Embryonic facial prominence (tissue), 1 donor: ENCODE results near the gene ACTG2.
"Not testable (repeated sequence)": the region's sequence is repeated elsewhere in the genome, so short reads cannot be mapped to it uniquely, and the experiment has no call there.

Experiments
- DNase-seq: peaks from one replicate; pipeline ENCODE4 v3.0.0-alpha.2; 2016; ENCODE audit errors: extremely low spot score

ACTG2 gene

DNA sequence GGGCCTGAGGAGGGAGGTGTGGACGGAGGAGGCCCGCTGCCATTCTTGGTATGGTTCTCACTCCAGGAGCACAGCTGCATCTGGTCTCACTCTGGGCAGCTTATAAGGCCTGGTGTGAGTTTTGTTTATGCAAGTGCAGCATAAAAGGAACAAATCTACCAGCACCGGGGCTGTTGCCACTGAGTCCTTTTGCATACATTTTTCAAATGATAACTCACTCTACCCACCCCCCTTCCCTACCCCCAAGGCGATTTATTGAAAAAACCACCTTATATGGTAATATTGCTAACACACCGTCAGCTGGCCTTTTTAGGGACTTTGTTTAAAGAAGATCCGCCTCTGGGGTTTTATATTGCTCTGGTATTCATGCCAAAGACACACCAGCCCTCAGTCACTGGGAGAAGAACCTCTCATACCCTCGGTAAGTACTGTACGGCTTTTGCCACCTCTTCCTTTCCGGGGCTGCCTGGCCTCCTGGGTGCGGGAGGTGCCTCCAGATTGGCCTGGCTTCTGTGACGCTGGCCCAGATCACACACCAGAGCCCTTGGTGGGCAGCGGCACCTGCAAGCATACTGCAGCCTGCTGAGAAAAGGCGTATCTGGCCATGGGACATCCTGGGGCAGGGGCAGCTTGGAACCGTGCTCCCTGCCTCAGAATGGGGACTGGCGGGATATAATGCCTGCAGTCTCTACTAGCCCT lies at the start of gene ACTG2:
Gene ACTG2 (plus strand): TSS at position 378 of the 699 bp plus-strand sequence. CDS start 8,304 bp downstream, outside the sequence.
- no peak for DNase-seq

DNA sequence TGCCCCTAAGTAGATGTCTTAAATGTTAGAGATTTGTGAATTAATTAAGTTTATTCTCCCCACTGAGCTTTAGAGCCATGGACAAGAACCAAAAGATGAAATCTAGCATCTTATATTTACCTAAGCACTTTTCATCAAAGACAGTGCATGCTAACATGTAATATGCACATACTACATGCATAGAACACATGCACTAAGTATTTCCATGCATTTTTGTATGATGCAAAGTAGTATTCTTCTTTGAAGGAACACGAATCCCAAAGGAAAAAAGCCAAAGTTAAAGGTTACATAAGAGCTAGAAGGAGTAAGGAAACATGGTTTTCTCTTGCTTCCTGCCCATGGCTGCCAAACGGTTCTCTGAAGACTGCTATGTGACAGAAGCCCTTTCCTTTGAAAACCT lies 48.7 kb upstream of the ACTG2 start:
- no peak for DNase-seq

DNA sequence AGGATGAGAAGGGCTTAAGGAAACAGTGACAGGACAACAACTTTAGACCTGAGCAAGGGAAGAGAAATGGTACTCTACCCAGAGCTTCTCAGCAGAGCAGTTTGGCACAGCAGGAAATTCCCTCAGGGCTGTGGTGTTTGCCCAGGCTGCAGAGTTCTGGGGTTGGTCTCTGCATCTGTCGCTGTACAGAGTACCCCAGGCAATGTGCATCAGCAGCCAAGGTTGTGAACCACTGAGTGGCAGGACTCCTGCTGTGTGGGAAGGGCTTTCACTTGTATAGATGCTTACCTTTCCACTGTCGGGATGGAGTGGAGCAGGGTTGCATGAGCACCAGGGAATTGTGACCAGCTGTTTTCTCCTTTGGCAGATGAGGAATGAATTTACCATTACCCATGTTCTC lies 42.8 kb upstream of the ACTG2 start:
- no peak for DNase-seq

DNA sequence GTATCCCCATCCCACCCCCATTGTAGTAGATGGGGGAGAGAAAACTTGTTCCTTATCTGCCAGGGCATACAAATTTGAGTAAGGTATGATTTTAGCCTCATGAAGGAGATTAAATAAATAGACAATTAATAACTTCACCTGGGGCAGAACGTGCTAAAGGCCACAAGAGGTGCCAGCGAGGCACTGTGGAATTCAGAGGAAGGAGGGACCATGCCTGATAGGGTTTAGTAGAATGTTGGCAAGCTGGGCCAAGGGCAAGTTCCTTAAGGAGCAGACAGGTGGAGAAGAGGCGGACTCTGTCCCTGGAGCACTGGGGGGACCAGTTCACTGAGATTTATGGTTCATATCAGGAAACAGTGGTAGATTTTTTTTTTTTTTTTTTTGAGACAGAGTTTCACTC lies 41.5 kb upstream of the ACTG2 start:
- no peak for DNase-seq

DNA sequence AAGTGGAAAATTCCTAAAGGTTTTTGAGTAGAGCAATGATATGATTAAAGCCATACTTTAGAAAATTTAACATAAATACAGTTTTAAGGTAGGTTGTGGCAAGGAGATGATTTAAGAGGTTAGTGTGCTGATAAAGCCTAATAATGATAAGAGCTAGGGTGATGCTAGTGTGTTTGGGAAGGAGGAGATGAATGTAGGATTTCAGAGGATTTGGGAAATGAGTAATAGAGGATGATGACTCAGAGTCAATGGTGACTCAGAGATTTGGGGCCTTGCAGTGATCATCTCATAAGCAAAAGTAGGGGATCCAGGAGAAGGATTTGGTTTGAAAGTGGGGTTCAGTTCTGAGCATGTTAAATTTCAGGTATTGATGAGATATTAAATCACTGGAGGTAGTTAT lies 40.8 kb upstream of the ACTG2 start:
- no peak for DNase-seq

DNA sequence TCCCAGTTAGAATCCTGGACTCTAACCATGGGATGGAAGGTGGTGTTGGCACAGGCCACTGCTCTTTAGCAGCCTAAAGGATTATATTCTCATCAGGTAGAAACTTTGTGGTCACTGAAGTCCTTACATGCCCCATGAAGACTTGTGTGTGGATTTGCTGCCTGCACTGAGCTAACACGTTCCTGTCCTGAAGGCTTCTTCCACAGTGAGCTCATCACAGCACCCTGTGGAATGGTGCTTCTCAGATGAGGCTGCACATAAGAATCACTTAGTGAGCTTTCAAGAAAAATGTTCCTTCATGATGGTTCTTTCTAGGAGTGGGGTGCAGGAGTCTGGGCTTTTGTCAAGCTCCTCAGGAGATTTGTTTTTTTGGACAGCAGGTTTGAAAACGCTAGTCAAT lies 37.3 kb upstream of the ACTG2 start:
- no peak for DNase-seq

DNA sequence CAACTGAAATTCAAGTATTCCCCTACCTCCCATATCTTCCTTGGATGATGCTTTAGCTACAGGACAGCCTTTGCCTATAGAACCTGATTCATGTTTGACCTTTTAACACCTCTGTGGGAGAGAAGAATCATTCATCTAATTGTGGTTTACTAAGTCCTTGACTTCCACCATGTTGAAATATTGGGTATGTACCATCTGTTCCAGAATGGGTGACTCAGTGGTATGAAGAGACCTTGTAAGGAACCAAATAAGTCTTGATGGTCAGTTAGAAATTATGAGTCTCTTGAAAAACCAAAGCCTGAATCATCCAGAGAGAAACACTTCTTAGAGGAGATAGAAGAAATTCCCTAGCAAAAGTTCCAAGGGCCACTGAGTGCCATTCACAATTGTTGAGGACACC lies 36.6 kb upstream of the ACTG2 start:
- DNase-seq = no peak

DNA sequence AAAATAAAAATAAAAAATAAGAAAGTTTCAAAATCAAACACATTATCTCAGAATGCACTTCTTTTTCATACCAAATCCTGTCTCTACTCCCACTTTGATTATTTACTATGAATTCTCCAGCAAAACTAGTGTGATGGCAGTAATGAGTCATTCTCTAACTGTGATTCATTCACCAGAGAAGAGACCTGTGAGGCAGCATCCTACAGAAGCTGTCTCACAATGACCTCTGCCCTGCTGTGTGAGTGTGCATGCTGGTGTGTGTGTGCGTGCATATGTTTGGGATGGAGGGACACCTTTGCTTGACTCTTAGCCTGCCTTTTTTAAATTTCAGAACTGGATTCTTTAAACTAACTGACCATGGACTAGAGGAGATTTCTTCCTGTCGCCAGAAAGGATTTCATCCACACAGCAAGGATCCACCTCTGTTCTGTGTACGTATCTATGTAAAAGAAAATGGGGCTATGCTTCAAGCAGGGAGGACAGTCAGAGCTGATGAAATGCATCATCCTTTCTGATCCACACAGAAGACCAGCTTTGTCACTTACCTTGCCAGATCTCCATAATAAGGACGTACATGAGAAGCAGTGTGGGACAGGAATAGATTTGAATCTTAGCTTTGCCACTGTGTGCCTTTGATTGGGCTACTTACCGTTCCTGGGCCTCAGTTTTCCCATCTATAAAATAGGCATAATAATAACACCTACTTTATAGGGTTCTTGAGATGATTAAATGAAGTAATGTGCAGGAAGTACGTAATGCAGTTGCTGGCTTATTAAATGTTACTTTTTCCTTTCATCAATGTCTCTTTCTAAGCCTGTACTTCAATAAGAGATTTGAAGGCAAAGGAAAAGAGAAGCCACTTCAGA lies 32.9 kb upstream of the ACTG2 start:
- DNase-seq = no peak

DNA sequence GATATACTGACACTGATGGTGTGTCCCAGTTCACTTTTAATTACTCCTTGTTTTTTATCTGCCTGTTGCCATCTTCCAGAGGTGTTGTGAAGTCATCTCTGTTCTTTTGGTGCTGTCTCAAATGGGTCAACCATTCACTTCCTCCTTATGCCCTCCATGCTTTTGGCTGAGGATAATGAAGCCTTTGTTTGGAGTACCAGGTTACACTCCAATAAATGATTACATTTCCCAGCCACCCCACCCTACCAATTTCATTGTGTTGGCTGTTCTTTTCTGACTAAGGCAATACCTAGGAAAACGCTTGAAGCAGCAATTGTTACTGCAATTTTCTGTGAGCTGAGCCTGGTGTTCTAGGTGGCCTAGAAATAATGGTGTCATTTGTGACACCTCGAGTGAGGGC lies 29.8 kb upstream of the ACTG2 start:
- DNase-seq = no peak

DNA sequence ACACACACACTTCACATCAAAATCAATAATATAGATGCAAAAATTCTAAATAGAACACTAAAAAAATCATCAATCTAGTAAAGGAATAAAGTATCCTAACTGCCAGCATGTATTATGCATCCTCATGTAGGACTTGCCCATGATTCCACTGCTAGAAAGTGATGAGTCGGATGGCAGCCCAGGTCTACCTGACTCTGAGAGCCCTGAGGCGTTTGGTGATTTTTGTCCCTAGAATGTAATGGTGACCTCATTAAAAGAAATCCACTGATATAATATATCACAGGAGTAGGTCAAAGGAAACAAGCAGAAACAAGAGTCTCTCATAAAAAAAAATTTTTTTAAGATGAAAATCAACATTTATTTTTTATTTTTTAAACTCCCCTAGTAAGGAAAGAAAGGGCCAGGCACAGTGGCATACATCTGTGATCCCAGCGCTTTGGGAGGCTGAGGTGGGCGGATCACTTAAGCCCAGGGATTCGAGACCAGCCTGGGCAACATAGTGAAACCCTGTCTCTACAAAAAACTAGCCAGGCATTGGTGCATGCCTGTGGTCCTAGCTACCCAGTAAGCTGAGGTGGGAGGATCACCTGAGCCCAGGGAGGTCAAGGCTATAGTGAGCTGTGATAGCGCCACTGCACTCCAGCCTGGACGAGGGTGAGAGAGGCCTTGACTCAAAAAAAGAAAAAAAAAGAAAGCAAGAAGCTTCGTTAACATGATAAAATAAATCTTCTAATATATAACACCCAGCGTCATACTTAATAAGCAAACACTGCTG lies 24.4 kb upstream of the ACTG2 start:
- no peak for DNase-seq

DNA sequence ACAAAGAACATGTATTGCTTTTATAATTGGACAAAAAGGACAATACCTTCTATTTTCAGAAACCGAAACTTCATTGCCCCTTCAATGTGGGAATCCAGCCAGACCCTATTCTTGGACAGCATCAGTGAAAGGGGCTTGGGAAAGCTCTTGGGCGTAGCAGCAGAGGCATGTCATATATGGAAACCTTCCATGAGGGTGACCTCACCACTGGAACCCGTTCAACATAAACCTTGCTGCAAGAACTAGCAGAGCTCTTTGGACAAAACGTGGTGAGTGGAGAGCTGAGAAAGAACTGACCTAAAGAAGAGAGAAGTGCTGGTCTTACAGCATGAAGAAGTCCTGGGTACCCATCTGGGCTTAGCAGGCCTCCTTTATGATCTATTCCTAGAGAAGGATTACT lies 22.7 kb upstream of the ACTG2 start:
- DNase-seq = no peak

DNA sequence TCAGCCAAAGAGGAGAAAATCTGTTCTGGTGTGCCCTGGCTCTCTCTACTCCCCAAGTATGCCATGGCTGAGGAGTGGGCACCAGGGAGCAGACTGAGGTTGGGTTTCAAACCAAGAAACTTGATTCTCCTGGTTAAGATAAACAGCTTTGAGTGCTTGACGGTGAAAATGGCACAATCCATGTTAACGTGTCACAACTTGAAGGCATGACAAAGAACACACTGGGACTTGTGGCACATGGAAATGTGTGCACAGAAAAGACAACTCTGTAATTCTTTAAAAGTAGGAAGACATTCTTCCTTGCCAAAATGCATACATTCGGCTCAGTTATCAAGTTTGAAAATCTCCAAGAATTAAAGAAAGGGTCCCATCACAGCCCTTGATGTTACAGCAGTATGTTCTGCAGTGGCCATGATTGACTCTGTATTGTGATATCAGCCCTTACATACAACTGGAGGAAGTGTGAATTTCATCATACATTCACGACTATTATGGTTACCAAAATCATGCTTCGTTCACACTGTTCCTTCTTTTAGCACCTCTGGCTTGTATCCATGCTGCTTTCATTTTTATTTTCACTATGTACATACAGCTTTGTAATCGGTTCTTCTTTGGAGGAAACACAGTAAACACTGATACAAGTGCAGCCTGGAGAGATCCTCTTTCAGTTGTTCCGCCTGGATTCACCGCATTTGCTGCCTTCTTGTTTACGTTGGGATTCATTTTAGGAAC lies 15.6 kb upstream of the ACTG2 start:
- DNase-seq = no peak

DNA sequence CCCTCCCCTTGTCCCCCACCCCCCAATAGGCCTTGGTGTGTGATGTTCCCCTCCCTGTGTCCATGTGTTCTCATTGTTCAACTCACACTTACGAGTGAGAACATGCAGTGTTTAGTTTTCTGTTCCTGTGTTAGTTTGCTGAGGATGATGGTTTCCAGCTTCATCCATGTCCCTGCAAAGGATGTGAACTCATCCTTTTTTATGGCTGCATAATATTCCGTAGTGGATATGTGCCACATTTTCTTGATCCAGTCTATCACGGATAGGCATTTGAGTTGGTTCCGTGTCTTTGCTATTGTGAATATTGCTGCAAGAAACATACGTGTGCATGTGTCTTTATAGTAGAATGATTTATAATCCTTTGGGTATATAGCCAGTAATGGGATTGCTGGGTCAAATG lies 14.8 kb upstream of the ACTG2 start:
- DNase-seq = not testable (repeated sequence)

DNA sequence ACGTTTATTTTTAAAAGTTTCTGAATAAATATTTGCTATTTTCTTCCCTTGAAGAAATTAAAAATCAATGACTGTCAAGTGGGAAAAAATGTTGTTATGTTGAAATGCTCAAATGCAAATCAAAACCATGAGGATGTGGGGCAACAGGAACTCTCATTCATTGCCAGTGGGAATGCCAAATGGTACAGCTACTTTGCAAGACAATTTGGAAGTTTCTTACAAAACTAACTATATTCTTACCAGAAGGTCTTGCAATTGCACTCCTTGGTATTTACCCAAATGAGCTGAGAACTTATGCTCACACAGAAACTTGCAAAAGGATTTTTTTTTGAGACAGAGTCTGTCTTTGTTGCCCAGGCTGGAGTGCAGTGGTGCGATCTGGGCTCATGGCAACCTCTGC lies 7.4 kb upstream of the ACTG2 start:
- DNase-seq = no peak

DNA sequence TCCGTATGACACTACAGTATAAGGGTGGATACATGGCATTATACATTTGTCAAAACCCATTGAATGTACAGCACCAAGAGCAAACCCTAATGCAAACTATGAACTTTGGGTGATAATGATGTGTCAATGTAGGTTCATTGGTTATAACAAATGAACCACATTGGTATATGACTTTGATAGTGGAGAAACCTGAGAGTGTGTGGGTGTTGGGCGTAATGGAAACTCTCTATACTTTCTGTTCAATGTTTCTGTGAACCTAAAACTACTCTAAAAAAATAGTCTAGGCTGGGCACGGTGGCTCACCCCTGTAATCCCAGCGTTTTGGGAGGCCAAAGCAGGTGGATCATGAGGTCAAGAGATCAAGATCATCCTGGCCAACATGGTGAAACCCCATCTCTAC lies 6.5 kb upstream of the ACTG2 start:
- DNase-seq = no peak

DNA sequence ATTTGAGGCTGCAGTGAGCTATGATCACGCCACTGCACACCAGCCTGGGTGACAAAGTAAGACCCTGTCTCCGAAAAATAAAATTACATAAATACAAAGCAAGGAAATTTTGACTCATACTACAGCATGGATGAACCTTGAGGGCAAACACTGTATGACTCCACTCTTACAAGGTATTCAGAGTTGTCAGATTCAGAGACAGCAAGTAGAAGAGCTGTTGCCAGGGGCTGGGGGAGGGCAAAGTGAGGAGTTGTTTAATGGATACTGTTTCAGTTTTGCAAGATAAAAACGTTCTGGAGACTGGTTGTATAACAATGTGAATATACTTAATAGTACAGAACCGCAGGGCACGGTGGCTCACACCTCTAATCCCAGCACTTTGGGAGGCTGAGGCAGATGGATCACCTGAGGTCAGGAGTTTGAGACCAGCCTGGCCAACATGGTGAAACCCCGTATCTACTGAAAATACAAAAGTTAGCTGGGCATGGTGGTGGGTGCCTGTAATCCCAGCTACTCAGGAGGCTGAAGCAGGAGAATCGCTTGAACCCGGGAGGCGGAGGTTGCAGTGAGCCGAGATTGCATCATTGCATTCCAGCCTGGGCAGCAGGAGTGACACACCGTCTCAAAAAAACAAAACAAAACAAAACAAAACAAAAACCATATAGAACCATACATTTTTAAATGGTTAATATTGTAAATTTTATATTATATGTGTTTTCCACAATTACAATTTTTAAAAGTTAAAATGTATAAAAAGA lies 5.0 kb upstream of the ACTG2 start:
- DNase-seq = not testable (repeated sequence)

DNA sequence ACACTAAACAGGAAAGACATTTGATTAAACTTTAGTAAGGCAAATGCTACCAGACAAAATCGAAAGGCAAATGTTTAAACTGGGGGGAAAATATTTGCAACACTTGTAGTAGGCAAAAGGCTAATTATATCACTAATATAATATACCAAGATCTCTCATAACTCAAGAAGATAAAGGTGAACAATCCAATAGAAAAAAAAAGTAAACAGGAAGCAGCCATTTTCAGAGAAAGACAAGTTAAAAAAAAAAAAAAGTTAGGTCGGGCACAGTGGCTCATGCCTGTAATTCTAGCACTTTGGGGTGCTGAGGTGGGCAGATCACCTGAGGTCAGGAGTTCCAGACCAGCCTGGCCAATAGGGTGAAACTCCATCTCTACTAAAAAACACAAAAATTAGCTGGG lies 4.4 kb upstream of the ACTG2 start:
- DNase-seq = no peak

DNA sequence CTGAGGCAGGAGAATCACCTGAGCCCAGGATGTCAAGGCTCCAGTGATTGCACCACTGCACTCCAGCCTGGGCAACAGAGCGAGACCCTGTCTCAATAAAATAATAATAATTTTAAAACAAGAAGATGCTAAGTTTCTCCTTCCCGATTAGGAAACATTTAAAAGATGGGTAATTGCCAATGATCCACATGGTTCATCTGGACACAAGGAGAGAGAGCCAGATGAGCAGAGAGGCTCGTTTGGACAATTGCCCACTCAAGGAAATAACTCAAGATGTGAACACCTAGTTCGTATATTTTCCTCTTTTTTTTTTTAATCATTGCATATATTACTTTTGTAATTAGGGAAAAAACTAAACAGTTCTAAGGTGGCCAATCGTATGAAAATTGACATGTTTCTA lies 3.6 kb upstream of the ACTG2 start:
- no peak for DNase-seq

DNA sequence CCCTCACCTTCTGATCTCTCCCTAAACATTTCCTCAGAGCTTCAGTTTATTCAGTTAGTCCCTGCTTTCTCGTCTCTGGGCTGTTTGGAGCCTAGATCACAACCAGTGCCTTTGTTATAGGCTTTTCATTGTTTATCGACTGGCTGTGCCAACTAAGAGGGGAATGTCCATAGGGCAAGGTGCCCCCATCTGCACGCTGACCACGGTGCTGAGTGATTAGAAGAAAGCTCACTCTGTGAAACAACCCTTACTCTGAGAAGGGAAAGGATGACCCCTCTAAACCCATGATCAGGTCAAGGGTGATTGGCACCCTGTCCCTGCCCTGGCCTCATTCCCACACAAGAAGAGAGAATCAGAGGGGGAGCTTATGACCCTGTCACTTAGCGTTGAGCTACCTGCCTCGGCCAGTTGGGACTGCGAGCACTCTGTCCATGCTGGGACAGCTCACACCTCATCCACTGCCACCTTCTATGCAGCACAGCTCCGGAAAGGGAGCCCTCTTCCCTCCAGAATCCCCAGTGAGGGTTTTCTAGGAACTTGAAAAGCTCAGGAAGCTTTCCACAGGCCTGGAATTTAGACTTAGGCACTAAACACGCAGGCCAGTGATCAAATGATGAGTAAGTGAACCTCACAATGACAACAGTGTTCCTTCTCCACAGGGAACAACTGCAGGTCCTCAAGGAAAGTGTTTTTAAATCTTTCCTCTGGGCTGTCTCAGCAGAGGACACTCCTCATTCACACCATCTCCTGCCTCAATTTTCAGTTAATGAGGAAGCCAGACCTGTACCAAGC lies 2.3 kb upstream of the ACTG2 start:
- DNase-seq = no peak

DNA sequence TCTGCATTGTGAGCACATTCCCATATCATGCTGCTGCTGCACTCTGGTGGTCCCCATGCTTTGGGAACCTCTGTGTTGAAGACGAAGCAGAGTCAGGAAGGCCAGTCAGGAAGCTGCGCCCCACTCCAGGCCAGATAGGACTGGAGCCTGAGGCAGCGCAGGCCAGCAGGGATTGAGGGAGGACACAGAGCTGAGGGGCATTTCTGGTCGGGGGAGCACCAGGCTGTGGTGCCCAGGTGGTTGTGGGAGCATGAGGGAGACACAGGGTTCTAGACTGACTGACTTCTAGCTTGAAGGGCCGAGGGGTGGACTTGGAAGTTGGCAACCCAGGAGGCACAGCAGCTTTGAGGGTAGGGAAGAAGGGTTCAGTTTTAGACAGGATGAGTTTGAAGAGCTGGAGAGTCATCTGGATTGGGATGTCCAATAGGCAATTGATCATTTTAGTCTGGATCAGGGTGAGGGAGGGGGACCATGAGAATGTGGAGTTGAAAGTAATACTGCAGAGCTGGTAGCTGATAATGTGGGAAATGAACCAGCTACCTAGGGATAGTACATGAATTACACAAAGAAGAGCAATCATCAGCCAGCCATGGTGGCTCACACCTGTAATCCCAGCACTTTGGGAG lies 1.4 kb upstream of the ACTG2 start:
- DNase-seq = no peak
